Erythroblast (primary cell): ENCODE measurements around the gene SAFB.

Experiments
- GATA1 ChIP-seq: IDR thresholded peaks from 2 replicates; pipeline ENCODE4 v1.6.1; 2011; ENCODE audit warnings: low read depth, mild to moderate bottlenecking, control low read depth, low read length, moderate library complexity
- POLR2A ChIP-seq: IDR thresholded peaks from 2 replicates; pipeline ENCODE4 v1.6.1; 2011; ENCODE audit warnings: mild to moderate bottlenecking, low read length

- TF ChIP-seq POLR2A = no peak
- TF ChIP-seq GATA1 = no peak
Observed at GRCh38 chr19:5603626-5604025, 19.3 kb upstream of the SAFB start.
